ENCODE results near the gene CREBBP.

- TF ChIP-seq YY1 (IDR thresholded peaks at IDR 0.05; ENCODE audit: insufficient read depth, insufficient read length): no peak
- TF ChIP-seq SUZ12 (IDR thresholded peaks at IDR 0.05; ENCODE audit: extremely low read depth, insufficient read depth, insufficient read length): no peak
- TF ChIP-seq ZNF274 (IDR thresholded peaks at IDR 0.05; ENCODE audit: low read depth, low read length): no peak
These were observed 127.5 kb downstream of the CREBBP start for GRCh38 chr16:3752984-3753383.
